T-helper 17 cell (primary cell): ENCODE measurements around the gene C17orf67. TPM values are rescaled to one million over a fixed set of nuclear protein-coding genes. Genes with fewer than 3 reads are reported as not detected.

ENCODE experiments used
- ATAC-seq: fragments of 150-1000 bp; cut with Tn5 transposase; 2 replicates; pipeline ENCODE4 v1.10.0; 2021; ENCODE audit warnings: mild to moderate bottlenecking, moderate library complexity
- DNase-seq, 3 donors: peaks; one replicate each; pipeline versions ENCODE4 v3.0.0 to v3.0.0-alpha.2; 2020 to 2021
- H3K9me3 ChIP-seq: one replicate; pipeline ENCODE4 v1.7.0; 2013; ENCODE audit warnings: low read length, mild to moderate bottlenecking; ENCODE audit not compliant: control insufficient read depth, poor library complexity, severe bottlenecking
- H3K27ac Mint-ChIP-seq: one replicate; pipeline ENCODE4 v1.8.0; 2022; ENCODE audit warnings: mild to moderate bottlenecking, moderate library complexity, mixed read lengths
- H3K27me3 Mint-ChIP-seq: one replicate; pipeline ENCODE4 v1.8.0; 2022; ENCODE audit warnings: mixed read lengths
- H3K36me3 Mint-ChIP-seq: one replicate; pipeline ENCODE4 v1.8.0; 2022; ENCODE audit warnings: low read depth, mixed read lengths
- H3K4me1 Mint-ChIP-seq: one replicate; pipeline ENCODE4 v1.8.0; 2022; ENCODE audit warnings: mild to moderate bottlenecking, mixed read lengths
- H3K4me3 Mint-ChIP-seq: one replicate; pipeline ENCODE4 v1.8.0; 2022; ENCODE audit warnings: mild to moderate bottlenecking, moderate library complexity, mixed read lengths
- total RNA-seq, 4 donors: library from RNA in 2 of 4; stranded (reverse) in 2 of 4; gene quantifications; one replicate each; pipeline ENCODE4 v1.2.3 and lab custom pipeline; 2022 to 2026

C17orf67 gene
- total RNA-seq, 2 donors from 2014 or later: 4.1 to 6.6 TPM

GRCh38 chr17:56744721-56745120, 89.0 kb downstream of the C17orf67 start:
- H3K9me3 ChIP-seq: no peaks in the 10 kb centered on the region
- DNase-seq (no peak), ATAC-seq (no peak)
- Mint-ChIP-seq H3K27ac (no peak overlapping the region), H3K27me3 (peaks cover 46% of the 10 kb centered on the region), H3K36me3 (peaks cover 5% of the 10 kb centered on the region), H3K4me1 (no peaks in the 10 kb centered on the region), H3K4me3 (no peak overlapping the region)

GRCh38 chr17:56742601-56743000, 91.1 kb downstream of the C17orf67 start:
- DNase-seq (no peak), ATAC-seq (no peak)
- peaks cover 4% of the 10 kb centered on the region for H3K36me3 Mint-ChIP-seq
- H3K4me3 Mint-ChIP-seq: no peak overlapping the region
- no peak overlapping the region for H3K27ac Mint-ChIP-seq
- no peaks in the 10 kb centered on the region for H3K4me1 Mint-ChIP-seq
- H3K27me3 Mint-ChIP-seq: peaks cover 55% of the 10 kb centered on the region
- H3K9me3 ChIP-seq: no peaks in the 10 kb centered on the region

Other genes starting within 250 kb of the C17orf67 start
- under 1 TPM; 0.23 to 0.37 TPM for gene NOG, start 240.2 kb downstream of the C17orf67 start, total RNA-seq
- gene DGKE, start 231 bp upstream of the C17orf67 start, total RNA-seq: 10 to 100 TPM; 29.1 to 38.2 TPM
- 10 to 100 TPM; 40.2 to 46.3 TPM for gene TRIM25, start 80.1 kb upstream of the C17orf67 start, total RNA-seq
- gene COIL, start 127.1 kb upstream of the C17orf67 start, total RNA-seq: 10 to 100 TPM; 14.0 to 19.6 TPM
- gene SCPEP1, start 144.2 kb upstream of the C17orf67 start, total RNA-seq: 10 to 100 TPM; 17.7 to 21.9 TPM